T-helper 2 cell treated with Interferon-gamma antibody and Interleukin-4, amounts not matched to agents 5 μg/mL and 100 μg/mL, for 36 hours (primary cell): ENCODE results near the gene STXBP2.

Experiments used
- DNase-seq: peaks from one replicate; pipeline ENCODE4 v3.0.0; 2021; ENCODE audit warnings: low spot score
- H3K27ac Mint-ChIP-seq: one replicate; pipeline ENCODE4 v1.8.0; 2021; ENCODE audit warnings: mild to moderate bottlenecking, mixed read lengths
- H3K27me3 Mint-ChIP-seq: one replicate; pipeline ENCODE4 v1.8.0; 2021; ENCODE audit warnings: low read depth, mixed read lengths
- H3K36me3 Mint-ChIP-seq: one replicate; pipeline ENCODE4 v1.8.0; 2021; ENCODE audit warnings: low read depth, mixed read lengths
- H3K4me1 Mint-ChIP-seq: one replicate; pipeline ENCODE4 v1.8.0; 2021; ENCODE audit warnings: low read depth, mixed read lengths
- H3K4me3 Mint-ChIP-seq: one replicate; pipeline ENCODE4 v1.8.0; 2022; ENCODE audit warnings: mild to moderate bottlenecking, moderate library complexity, mixed read lengths
- H3K9me3 Mint-ChIP-seq: one replicate; pipeline ENCODE4 v1.8.0; 2021; ENCODE audit warnings: mixed read lengths

STXBP2 gene

GRCh38 chr19:7607212-7607873 lies 29.6 kb upstream of the STXBP2 start:
- Mint-ChIP-seq H3K9me3 (no peaks in the 10 kb centered on the region), H3K4me3 (no peak overlapping the region), H3K27ac (no peak overlapping the region), H3K4me1 (no peaks in the 10 kb centered on the region), H3K27me3 (peaks cover 3% of the 10 kb centered on the region), H3K36me3 (no peaks in the 10 kb centered on the region)
- DNase-seq, result no peak

DNA sequence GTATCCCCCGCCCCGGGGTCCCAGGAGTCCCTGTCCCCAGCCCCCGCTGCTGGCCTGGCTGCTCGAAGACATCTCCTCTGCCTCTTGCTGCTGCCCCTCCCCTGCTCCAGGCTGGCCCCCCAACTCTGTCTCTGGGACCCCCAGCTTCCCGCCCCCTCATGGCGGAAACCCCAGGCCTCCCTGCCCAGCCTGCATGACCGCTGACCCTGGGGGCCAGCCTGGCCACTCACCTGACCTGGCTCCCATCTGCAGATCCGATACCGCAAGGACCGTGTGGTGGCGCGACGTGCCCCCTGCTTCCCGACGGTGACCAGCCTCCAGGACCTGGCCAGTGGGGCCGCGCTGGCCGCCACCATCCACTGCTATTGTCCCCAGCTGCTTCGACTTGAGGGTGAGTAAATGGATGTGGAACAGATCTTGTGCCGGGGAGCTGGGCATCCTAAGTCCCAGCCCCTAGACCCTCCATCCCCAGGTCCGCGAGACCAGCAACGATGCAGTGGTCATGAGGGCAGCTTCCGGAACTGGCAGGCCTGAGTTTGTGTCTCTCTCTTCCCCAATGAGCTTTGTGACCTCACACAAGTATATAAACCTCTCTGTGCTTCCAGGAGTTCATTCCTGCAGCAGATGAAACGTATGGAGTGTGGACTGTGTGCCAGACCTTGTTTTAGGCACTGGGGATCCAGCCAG lies 28.9 kb upstream of the STXBP2 start:
- no peak for DNase-seq
- Mint-ChIP-seq H3K27me3 (peaks cover 3% of the 10 kb centered on the region), H3K4me1 (no peaks in the 10 kb centered on the region), H3K36me3 (no peaks in the 10 kb centered on the region), H3K9me3 (no peaks in the 10 kb centered on the region), H3K4me3 (no peak overlapping the region), H3K27ac (no peak overlapping the region)

- Mint-ChIP-seq H3K27ac (no peak overlapping the region), H3K36me3 (no peaks in the 10 kb centered on the region), H3K9me3 (no peaks in the 10 kb centered on the region), H3K27me3 (no peaks in the 10 kb centered on the region), H3K4me1 (no peaks in the 10 kb centered on the region), H3K4me3 (no peak overlapping the region)
- DNase-seq, result no peak
These were observed 26.2 kb upstream of the STXBP2 start for GRCh38 chr19:7610491-7611240.

DNA sequence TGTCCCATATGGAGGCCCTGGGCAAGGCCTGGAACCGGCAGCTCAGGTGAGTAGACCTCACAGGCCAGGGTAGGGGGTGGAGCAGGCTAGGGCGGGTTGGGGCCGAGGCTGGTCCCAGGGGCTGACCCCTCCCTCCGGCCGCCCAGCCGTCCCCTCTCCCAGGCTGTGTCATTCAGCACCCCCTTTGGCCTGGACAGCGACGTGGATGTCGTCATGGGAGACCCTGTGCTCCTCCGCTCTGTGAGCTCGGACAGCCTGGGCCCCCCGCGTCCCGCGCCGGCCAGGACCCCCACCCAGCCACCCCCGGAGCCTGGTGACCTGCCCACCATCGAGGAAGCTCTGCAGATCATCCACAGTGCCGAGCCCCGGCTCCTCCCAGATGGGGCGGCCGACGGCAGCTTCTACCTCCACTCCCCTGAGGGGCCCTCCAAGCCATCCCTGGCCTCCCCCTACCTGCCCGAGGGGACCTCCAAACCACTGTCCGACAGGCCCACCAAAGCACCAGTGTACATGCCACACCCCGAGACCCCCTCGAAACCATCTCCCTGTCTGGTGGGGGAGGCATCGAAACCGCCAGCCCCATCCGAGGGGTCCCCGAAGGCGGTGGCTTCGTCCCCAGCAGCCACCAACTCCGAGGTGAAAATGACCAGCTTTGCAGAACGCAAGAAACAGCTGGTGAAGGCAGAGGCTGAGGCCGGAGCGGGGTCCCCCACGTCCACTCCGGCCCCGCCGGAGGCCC lies 25.2 kb upstream of the STXBP2 start:
- no peaks in the 10 kb centered on the region for H3K9me3 Mint-ChIP-seq
- H3K27ac Mint-ChIP-seq, result no peak overlapping the region
- H3K27me3 Mint-ChIP-seq, result no peaks in the 10 kb centered on the region
- H3K36me3 Mint-ChIP-seq, result no peaks in the 10 kb centered on the region
- DNase-seq, result no peak
- H3K4me3 Mint-ChIP-seq, result no peak overlapping the region
- no peaks in the 10 kb centered on the region for H3K4me1 Mint-ChIP-seq

DNA sequence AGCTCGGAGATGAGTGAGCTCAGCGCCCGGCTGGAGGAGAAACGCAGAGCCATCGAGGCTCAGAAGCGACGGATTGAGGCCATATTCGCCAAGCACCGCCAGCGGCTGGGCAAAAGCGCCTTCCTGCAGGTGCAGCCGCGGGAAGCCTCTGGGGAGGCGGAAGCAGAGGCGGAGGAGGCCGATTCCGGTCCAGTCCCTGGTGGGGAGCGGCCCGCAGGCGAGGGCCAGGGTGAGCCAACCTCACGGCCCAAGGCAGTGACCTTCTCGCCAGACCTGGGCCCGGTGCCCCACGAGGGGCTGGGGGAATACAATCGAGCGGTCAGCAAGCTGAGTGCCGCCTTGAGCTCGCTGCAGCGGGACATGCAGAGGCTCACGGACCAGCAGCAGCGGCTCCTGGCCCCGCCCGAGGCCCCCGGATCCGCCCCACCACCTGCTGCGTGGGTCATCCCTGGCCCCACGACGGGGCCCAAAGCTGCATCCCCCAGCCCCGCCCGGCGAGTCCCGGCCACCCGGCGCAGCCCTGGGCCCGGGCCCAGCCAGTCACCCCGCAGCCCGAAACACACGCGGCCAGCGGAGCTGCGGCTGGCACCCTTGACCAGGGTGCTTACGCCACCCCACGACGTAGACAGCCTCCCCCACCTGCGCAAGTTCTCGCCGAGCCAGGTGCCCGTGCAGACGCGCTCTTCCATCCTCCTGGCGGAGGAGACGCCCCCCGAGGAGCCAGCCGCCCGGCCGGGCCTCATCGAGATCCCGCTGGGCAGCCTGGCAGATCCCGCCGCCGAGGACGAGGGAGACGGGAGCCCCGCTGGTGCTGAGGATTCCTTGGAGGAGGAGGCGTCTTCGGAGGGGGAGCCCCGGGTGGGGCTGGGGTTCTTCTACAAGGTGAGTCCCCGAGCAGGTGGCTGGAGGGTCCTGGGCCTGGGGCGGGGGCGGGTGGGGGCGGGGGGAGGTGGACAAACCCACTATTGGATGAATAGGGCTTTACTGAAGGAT lies 24.3 kb upstream of the STXBP2 start:
- Mint-ChIP-seq H3K36me3 (no peaks in the 10 kb centered on the region), H3K9me3 (no peaks in the 10 kb centered on the region), H3K4me1 (no peaks in the 10 kb centered on the region), H3K27ac (no peak overlapping the region), H3K27me3 (no peaks in the 10 kb centered on the region), H3K4me3 (no peak overlapping the region)
- DNase-seq, result no peak

- DNase-seq, result no peak
- Mint-ChIP-seq H3K4me3 (no peak overlapping the region), H3K4me1 (no peaks in the 10 kb centered on the region), H3K27ac (no peak overlapping the region), H3K27me3 (no peaks in the 10 kb centered on the region), H3K36me3 (peaks cover 6% of the 10 kb centered on the region), H3K9me3 (no peaks in the 10 kb centered on the region)
These were observed 21.8 kb upstream of the STXBP2 start for GRCh38 chr19:7614859-7615741.

- Mint-ChIP-seq H3K9me3 (no peaks in the 10 kb centered on the region), H3K27ac (no peak overlapping the region), H3K36me3 (peaks cover 14% of the 10 kb centered on the region), H3K27me3 (no peaks in the 10 kb centered on the region), H3K4me3 (no peak overlapping the region), H3K4me1 (no peaks in the 10 kb centered on the region)
- DNase-seq, result no peak
These were observed 19.7 kb upstream of the STXBP2 start for GRCh38 chr19:7617172-7617571.

DNA sequence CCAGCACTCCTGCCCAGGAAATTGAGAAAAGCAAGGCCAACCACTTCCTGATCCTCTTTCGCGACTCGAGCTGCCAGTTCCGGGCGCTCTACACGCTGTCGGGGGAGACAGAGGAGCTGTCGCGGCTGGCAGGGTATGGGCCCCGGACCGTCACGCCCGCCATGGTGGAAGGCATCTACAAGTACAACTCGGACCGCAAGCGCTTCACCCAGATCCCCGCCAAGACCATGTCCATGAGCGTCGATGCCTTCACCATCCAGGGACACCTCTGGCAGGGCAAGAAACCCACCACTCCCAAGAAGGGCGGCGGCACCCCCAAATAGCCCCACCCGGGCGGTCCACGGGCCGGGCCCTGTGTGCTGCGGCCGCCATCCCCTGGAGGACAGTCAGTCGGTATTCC lies 19.2 kb upstream of the STXBP2 start:
- no peak for DNase-seq
- H3K4me3 Mint-ChIP-seq, result no peak overlapping the region
- no peak overlapping the region for H3K27ac Mint-ChIP-seq
- H3K4me1 Mint-ChIP-seq, result no peaks in the 10 kb centered on the region
- H3K27me3 Mint-ChIP-seq, result no peaks in the 10 kb centered on the region
- H3K36me3 Mint-ChIP-seq, result peaks cover 15% of the 10 kb centered on the region
- no peaks in the 10 kb centered on the region for H3K9me3 Mint-ChIP-seq

DNA sequence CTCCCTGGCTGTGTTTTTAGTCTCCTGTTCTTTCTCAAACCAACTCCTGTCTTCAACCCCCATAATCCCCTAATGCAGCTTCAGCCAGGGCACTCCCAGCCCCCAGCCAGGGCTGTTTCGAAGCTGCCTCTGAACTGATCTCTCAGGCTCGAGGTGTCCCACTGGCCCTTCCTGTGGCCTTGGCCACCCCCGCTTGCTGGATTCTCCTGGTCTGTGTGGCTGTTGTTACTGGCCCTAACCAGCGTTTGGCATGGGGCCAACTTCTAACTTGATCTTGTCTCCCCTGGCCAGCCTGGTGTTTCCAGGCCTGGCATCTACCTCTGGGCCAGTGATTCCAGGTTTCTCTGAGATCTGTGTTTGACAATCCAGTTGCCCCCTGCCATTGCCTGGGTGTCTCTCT lies 18.6 kb upstream of the STXBP2 start:
- Mint-ChIP-seq H3K27me3 (no peaks in the 10 kb centered on the region), H3K27ac (peak overlapping the region; percentile 31), H3K4me1 (no peaks in the 10 kb centered on the region), H3K9me3 (no peaks in the 10 kb centered on the region), H3K4me3 (no peak overlapping the region), H3K36me3 (peaks cover 20% of the 10 kb centered on the region)
- DNase-seq, result no peak

DNA sequence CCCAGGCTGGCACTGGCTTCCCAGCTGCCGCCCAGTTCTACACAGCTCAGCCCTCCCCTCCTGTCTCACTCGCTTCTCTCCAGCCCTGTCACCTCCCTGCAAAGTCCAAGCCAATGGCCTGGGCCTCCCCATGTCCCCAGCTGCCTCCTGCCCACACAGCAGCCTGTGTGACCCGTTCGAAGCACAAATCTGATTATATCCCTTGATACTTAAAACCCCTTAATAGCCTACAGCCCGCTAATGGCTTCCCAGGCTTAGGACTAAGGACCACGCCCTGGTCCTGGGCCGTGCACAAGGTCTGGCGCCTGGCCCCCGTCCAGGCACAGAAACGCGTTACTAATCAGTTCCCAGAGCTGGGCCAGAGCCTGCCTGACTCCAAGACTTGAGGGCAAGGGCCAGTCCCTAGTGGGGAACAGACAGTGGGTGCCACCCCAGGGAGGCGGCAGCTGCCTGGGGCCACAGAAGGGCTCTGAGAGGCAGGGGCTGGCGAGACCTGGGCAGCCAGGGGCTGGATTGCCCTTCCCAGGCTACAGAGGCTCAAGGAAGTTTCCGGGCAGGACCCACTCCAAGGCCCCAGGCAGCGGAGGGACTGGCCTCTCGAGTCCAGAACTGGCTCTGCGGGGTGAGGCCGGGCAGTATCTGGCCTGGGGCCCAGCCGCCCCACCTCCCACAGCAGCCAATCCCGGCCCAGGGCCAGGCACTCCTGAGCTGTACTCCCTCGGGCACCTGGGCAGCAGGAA lies 18.0 kb upstream of the STXBP2 start:
- Mint-ChIP-seq H3K4me3 (no peak overlapping the region), H3K27ac (no peak overlapping the region), H3K36me3 (peaks cover 20% of the 10 kb centered on the region), H3K27me3 (no peaks in the 10 kb centered on the region), H3K9me3 (no peaks in the 10 kb centered on the region), H3K4me1 (no peaks in the 10 kb centered on the region)
- no peak for DNase-seq

DNA sequence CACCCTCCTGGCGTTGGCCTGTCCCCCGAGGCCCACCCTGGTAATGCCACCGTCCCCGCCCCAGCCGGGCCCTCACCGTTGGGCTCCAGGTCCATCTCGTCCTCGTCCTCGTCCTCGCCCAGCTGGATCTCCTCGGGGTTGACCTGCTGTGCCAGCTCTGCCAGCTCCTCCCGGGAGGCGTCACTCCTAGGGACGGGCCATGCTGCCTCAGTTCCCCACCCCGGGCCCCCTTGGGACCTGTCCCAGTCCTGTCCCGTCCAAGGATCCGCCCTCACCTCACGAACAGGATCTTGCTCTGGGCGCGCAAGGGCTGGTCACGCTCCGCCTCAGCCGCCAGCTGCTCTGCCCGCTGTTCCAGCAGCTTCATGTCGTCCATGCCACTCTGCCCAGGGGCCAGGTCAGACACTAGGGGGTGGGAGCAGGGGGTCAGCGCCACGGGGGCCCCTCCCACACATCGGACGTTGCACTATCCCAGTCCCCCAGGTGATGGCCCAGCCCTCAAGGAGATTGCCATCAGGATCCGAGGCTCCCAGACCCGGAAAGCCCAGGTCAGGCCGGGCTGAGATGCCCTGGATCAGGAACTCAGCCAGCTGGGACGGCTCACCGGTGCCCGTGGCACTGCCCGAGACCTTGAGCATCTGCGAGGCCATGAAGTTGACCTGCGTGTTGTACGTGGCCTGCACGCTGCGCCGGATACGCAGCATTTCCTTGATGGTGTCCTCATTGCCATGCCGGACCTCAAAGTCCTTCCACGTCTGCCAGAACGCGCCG lies 17.1 kb upstream of the STXBP2 start:
- no peaks in the 10 kb centered on the region for H3K4me1 Mint-ChIP-seq
- no peak overlapping the region for H3K27ac Mint-ChIP-seq
- no peak overlapping the region for H3K4me3 Mint-ChIP-seq
- peaks cover 20% of the 10 kb centered on the region for H3K36me3 Mint-ChIP-seq
- H3K27me3 Mint-ChIP-seq, result no peaks in the 10 kb centered on the region
- no peak for DNase-seq
- H3K9me3 Mint-ChIP-seq, result no peaks in the 10 kb centered on the region
